Osteocyte (in vitro differentiated cells): ENCODE data around the gene ACVR1C. TPM values are rescaled to one million over a fixed set of nuclear protein-coding genes. Genes with fewer than 3 reads are reported as not detected.

Experiments
- DNase-seq: peaks from one replicate; pipeline ENCODE4 v3.0.0; 2021; ENCODE audit warnings: mixed read lengths; ENCODE audit not compliant: unreplicated experiment; ENCODE audit errors: extremely low spot score
- H3K27ac Mint-ChIP-seq: one replicate; pipeline ENCODE4 v1.8.0; 2021; ENCODE audit warnings: mild to moderate bottlenecking, mixed read lengths; ENCODE audit not compliant: unreplicated experiment
- H3K27me3 Mint-ChIP-seq: one replicate; pipeline ENCODE4 v1.8.0; 2021; ENCODE audit warnings: mixed read lengths; ENCODE audit not compliant: unreplicated experiment
- H3K36me3 Mint-ChIP-seq: one replicate; pipeline ENCODE4 v1.8.0; 2021; ENCODE audit warnings: mixed read lengths; ENCODE audit not compliant: unreplicated experiment
- H3K4me1 Mint-ChIP-seq: one replicate; pipeline ENCODE4 v1.8.0; 2021; ENCODE audit warnings: mixed read lengths; ENCODE audit not compliant: unreplicated experiment
- H3K4me3 Mint-ChIP-seq: one replicate; pipeline ENCODE4 v1.8.0; 2021; ENCODE audit warnings: mild to moderate bottlenecking, moderate library complexity, mixed read lengths; ENCODE audit not compliant: unreplicated experiment
- H3K9me3 Mint-ChIP-seq: one replicate; pipeline ENCODE4 v1.8.0; 2021; ENCODE audit warnings: mixed read lengths; ENCODE audit not compliant: unreplicated experiment
- total RNA-seq: library from RNA; stranded (reverse); gene quantifications from 2 replicates; pipeline ENCODE4 v1.2.1, GENCODE V29; 2021
- TF ChIP-seq, protein P1 (sequence below): fragments of 200-600 bp; sonication (generic); IDR thresholded peaks from 2 replicates; pipeline ENCODE4 v1.5.0; 2021; ENCODE audit warnings: antibody characterized with exemption, mild to moderate bottlenecking, moderate library complexity

Gene ACVR1C
- total RNA-seq, 1 donor from 2014 or later = 0.08 TPM

DNA sequence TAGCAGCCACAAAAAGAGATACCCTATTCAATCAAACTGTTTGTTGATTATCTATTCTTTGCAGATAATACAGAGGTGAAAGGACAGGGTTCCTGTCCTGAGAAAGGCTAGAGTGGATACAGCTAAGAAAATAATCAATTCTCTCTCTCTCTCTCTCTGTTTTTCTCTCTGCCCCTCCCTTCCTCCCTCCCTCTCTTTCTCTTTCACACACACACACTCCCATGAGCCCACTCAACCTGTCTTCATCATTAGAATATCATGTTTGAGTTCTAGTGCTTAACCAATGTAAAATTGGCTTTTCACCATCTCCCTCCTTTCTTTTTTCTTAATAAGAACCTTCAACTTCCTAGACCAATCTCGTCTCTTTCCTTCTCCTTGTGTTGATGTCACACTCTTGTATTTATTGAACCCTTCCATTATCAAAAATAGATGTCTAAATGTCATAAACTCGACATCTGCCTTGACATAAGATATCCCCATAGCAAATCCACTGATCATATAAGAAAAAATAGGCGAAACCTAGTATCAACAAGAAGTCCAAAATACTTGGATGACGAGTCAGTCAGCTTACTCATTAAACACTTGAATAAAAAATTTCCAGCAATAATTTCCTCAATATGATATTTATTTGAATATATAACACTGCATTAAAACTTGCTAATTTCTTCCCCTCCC lies 141.9 kb downstream of the ACVR1C start:
- peaks cover 45% of the 10 kb centered on the region for H3K4me1 Mint-ChIP-seq
- DNase-seq = no peak
- TF ChIP-seq, protein P1, sequence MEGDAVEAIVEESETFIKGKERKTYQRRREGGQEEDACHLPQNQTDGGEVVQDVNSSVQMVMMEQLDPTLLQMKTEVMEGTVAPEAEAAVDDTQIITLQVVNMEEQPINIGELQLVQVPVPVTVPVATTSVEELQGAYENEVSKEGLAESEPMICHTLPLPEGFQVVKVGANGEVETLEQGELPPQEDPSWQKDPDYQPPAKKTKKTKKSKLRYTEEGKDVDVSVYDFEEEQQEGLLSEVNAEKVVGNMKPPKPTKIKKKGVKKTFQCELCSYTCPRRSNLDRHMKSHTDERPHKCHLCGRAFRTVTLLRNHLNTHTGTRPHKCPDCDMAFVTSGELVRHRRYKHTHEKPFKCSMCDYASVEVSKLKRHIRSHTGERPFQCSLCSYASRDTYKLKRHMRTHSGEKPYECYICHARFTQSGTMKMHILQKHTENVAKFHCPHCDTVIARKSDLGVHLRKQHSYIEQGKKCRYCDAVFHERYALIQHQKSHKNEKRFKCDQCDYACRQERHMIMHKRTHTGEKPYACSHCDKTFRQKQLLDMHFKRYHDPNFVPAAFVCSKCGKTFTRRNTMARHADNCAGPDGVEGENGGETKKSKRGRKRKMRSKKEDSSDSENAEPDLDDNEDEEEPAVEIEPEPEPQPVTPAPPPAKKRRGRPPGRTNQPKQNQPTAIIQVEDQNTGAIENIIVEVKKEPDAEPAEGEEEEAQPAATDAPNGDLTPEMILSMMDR = no peak
- H3K9me3 Mint-ChIP-seq = no peaks in the 10 kb centered on the region
- no peaks in the 10 kb centered on the region for H3K36me3 Mint-ChIP-seq
- H3K27me3 Mint-ChIP-seq = no peaks in the 10 kb centered on the region
- no peak overlapping the region for H3K27ac Mint-ChIP-seq
- H3K4me3 Mint-ChIP-seq = no peak overlapping the region

DNA sequence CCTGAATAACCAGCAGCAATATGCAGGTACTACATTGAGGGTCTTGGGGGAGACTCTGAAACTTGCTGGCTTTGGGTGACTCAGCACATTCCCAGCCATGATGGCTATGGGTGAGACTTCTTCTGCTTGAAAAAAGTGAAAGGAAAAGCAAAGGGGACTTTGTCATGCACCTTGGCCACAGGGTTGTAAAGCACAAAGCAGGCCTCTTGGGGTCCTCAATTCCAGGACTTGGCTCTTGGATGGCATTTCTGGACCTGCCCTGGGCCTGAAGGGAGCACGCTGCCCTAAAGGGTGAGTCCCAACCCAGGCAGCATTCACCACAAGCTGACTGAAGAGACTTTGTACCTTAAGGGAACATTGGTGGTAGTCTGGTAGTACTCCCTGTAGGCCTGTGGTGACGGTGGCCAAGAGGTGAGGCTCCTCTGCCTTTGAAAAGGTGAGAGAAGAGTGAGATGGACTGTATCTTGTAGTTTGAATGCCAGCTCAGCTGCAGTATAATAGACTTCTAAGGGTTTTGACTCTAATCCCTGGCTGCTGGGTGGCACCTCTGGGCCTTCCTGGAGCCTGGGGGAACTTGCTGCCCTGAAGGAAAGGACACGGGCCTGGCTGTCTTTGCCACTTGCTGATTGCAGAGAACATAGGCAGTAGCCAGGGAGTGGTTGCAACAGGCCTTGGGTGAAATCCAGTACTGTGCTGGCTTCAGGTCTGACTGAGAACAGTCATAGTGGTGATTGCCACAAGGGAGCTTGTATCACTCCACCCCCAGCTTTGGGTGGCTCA lies 148.3 kb downstream of the ACVR1C start:
- H3K4me3 Mint-ChIP-seq = no peak overlapping the region

DNA sequence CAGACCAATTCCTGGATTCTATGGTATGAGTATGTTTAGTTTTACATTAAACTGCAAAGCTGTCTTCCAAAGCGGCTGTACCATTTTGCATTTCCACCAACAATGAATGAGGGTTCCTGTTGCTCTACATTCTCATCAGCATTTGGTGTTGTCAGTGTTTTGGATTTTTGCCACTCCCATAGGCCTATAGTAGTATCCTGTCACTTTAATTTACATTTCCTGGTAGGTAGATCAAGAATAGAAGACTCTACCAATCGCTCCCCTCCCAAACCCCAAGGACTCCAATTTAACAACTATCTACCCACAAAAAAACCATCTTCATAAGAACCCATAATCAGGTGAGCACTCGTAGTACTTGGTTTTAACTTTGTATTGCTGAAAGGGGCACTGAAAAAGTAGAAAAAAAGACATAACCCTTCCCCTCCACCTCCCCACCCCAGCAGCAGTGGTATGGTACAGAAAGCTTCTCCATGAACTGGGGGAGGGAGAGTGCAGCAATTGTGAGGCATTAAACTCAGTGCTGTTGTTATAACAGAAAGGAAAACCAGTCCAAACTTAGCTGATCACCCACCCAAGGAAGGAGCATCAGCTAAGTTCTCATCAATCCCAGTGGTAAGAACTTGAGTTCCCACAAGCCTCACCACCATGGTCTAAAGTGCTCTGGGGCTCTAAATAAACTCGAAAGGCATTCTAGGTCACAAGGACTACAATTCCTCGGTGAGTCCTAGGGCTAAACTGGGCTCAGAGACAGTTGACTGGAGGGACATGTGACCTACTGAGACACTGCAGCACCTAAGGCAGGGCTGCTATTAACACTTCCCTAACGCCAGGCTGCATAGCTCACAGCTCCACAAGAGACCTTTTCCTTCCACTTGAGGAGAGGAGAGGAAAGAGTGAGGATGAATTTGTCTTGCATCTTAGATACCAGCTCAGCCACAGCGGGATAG lies 149.3 kb downstream of the ACVR1C start:
- Mint-ChIP-seq H3K36me3 (no peaks in the 10 kb centered on the region), H3K4me1 (peaks cover 8% of the 10 kb centered on the region), H3K27ac (no peak overlapping the region), H3K9me3 (peaks cover 5% of the 10 kb centered on the region), H3K27me3 (no peaks in the 10 kb centered on the region), H3K4me3 (no peak overlapping the region)
- TF ChIP-seq, protein P1 = no peak
- DNase-seq = no peak

More for the DNA sequence above, 148.3 kb downstream of the ACVR1C start:
- TF ChIP-seq, protein P1 = no peak
- H3K36me3 Mint-ChIP-seq = no peaks in the 10 kb centered on the region
- no peaks in the 10 kb centered on the region for H3K27me3 Mint-ChIP-seq
- H3K4me1 Mint-ChIP-seq = peaks cover 8% of the 10 kb centered on the region
- peaks cover 5% of the 10 kb centered on the region for H3K9me3 Mint-ChIP-seq
- no peak for DNase-seq
- H3K27ac Mint-ChIP-seq = no peak overlapping the region

DNA sequence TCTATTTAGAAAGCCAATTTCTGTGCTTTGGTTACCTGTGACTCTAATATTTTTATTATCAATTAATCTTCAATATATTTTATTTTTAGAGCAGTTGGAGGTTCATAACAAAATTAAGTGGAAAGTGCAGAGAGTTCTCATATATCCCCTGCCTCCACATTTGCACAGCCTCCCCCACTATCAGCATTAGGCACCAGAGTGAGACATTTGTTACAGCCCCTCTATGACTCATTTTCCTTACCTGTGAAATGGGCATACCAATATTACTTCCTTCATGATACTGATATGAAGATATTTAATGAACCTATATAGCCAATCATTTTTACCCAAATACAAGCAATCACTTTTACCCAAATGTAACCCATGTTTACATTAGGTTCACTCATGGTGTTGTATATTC lies 150.7 kb downstream of the ACVR1C start:
- peaks cover 5% of the 10 kb centered on the region for H3K9me3 Mint-ChIP-seq
- no peaks in the 10 kb centered on the region for H3K27me3 Mint-ChIP-seq
- DNase-seq = no peak
- TF ChIP-seq, protein P1 = no peak
- peaks cover 8% of the 10 kb centered on the region for H3K4me1 Mint-ChIP-seq
- H3K4me3 Mint-ChIP-seq = no peak overlapping the region
- no peak overlapping the region for H3K27ac Mint-ChIP-seq
- H3K36me3 Mint-ChIP-seq = no peaks in the 10 kb centered on the region
